Glomerular visceral epithelial cell (primary cell): ENCODE measurements around the gene MYMX.
"Not testable (repeated sequence)": the region's sequence is repeated elsewhere in the genome, so short reads cannot be mapped to it uniquely, and the experiment has no call there.

Experiments used
- DNase-seq: peaks from one replicate; pipeline ENCODE4 v3.0.0-alpha.2; 2016; ENCODE audit errors: extremely low spot score

MYMX gene

GRCh38 chr6:44216677-44217331 lies at the start of gene MYMX:
Gene MYMX (plus strand): TSS chr6:44216926. CDS start chr6:44217472, 546 bp downstream.
- no peak for DNase-seq

- DNase-seq = no peak
Measured at GRCh38 chr6:44167567-44167966, 49.2 kb upstream of the MYMX start.

- DNase-seq = no peak
Measured at GRCh38 chr6:44169154-44169553, 47.6 kb upstream of the MYMX start.

- DNase-seq = no peak
Measured at GRCh38 chr6:44169886-44170570, 46.7 kb upstream of the MYMX start.

- no peak for DNase-seq
Measured at GRCh38 chr6:44171899-44172546, 44.7 kb upstream of the MYMX start.

GRCh38 chr6:44172731-44173500 lies 43.8 kb upstream of the MYMX start:
- DNase-seq = peak; percentile 92

- no peak for DNase-seq
Measured at GRCh38 chr6:44176130-44176761, 40.5 kb upstream of the MYMX start.

GRCh38 chr6:44176762-44177509 lies 39.8 kb upstream of the MYMX start:
- DNase-seq = no peak

- DNase-seq = no peak
Measured at GRCh38 chr6:44177691-44178423, 38.9 kb upstream of the MYMX start.

GRCh38 chr6:44178424-44179071 lies 38.2 kb upstream of the MYMX start:
- DNase-seq = no peak

GRCh38 chr6:44179072-44179536 lies 37.6 kb upstream of the MYMX start:
- DNase-seq = no peak

- no peak for DNase-seq
Measured at GRCh38 chr6:44179648-44180047, 37.1 kb upstream of the MYMX start.

- no peak for DNase-seq
Measured at GRCh38 chr6:44180406-44180805, 36.3 kb upstream of the MYMX start.

- DNase-seq = no peak
Measured at GRCh38 chr6:44180886-44181285, 35.8 kb upstream of the MYMX start.

- DNase-seq = not testable (repeated sequence)
Measured at GRCh38 chr6:44181784-44182183, 34.9 kb upstream of the MYMX start.

GRCh38 chr6:44182911-44183390 lies 33.8 kb upstream of the MYMX start:
- no peak for DNase-seq

GRCh38 chr6:44183783-44184182 lies 32.9 kb upstream of the MYMX start:
- DNase-seq = no peak

GRCh38 chr6:44185356-44185755 lies 31.4 kb upstream of the MYMX start:
- DNase-seq = not testable (repeated sequence)

- DNase-seq = no peak
Measured at GRCh38 chr6:44185953-44186634, 30.6 kb upstream of the MYMX start.
